Prostate gland (tissue), 2 donors: ENCODE data around the gene NKD2. TPM values are rescaled to one million over a fixed set of nuclear protein-coding genes. Genes with fewer than 3 reads are reported as not detected.

ENCODE experiments used
- DNase-seq: peaks from one replicate; pipeline ENCODE4 v3.0.0-alpha.2; 2019; ENCODE audit warnings: low spot score
- H3K27ac ChIP-seq, 2 donors: fragments of 200-600 bp; sonication (generic); 2 replicates each; pipeline ENCODE4 v1.5.1; 2017 to 2019
- H3K27me3 ChIP-seq: fragments of 200-600 bp; sonication (generic); replicated peaks from 2 replicates; pipeline ENCODE4 v1.5.1; 2019; ENCODE audit not compliant: insufficient read depth
- H3K36me3 ChIP-seq, 2 donors: fragments of 200-600 bp; sonication (generic); 1 replicate in 1 of 2; 2 replicates in 1 of 2; pipeline versions ENCODE4 v1.5.1 to v1.8.1; 2017 to 2019
- H3K4me1 ChIP-seq: fragments of 200-600 bp; sonication (generic); replicated peaks from 2 replicates; pipeline ENCODE4 v1.5.1; 2019
- H3K4me3 ChIP-seq, 2 donors: fragments of 200-600 bp; sonication (generic); 2 replicates each; pipeline ENCODE4 v1.5.1; 2017 to 2019
- H3K9me3 ChIP-seq: fragments of 200-600 bp; sonication (generic); 2 replicates; pipeline ENCODE4 v1.5.1; 2017
- POLR2A ChIP-seq: fragments of 450-650 bp; IDR thresholded peaks from one replicate; pipeline ENCODE4 v1.6.1; 2016; ENCODE audit warnings: antibody characterized with exemption, mild to moderate bottlenecking
- POLR2AphosphoS5 ChIP-seq: sonication (generic); formaldehyde crosslinking; IDR thresholded peaks from one replicate; pipeline ENCODE4 v1.6.1; 2017; ENCODE audit warnings: antibody characterized with exemption
- WGBS: methylation state at CpG from one replicate; pipeline ENCODE4 v1.1.5; 2018; 5-methylcytosine and 5-hydroxymethylcytosine counted together
- intact Hi-C: fragments of 100-400 bp; cut with DNase I; formaldehyde crosslinking; loops from one replicate; pipeline ENCODE4 v1.14.2; 2022
- total RNA-seq, 2 donors: library from RNA; depleted of rRNA; stranded (reverse); fragments of >200 nt; gene quantifications; one replicate each; pipeline ENCODE4 v1.1.0, GENCODE V29; 2016
- TF ChIP-seq, protein P1 (sequence below), 4 experiments: fragments of 200-600 bp in 2 of 4; fragments of 450-650 bp in 2 of 4; sonication (generic) in 2 of 4; IDR thresholded peaks; 1 replicate in 3 of 4; 2 replicates in 1 of 4; pipeline ENCODE4 v1.5.1; 2016 to 2019; ENCODE audit warnings: antibody characterized with exemption in 4 of 4, mild to moderate bottlenecking in 2 of 4, moderate library complexity in 2 of 4

NKD2 gene
- total RNA-seq, 2 donors from 2014 or later = 2.9 to 22.1 TPM

GRCh38 chr5:1035421-1036405, 27.1 kb downstream of the NKD2 start:
- WGBS = 95% methylated on average over 24 of the region's 25 CpGs
- H3K27ac ChIP-seq = no peak overlapping the region
- H3K27me3 ChIP-seq = no peaks in the 10 kb centered on the region
- no peaks in the 10 kb centered on the region for H3K36me3 ChIP-seq
- H3K9me3 ChIP-seq = no peaks in the 10 kb centered on the region
- no peak for DNase-seq
- no peak overlapping the region for H3K4me3 ChIP-seq
- H3K4me1 ChIP-seq = no peaks in the 10 kb centered on the region
- no peak for TF ChIP-seq POLR2AphosphoS5
- TF ChIP-seq, protein P1, sequence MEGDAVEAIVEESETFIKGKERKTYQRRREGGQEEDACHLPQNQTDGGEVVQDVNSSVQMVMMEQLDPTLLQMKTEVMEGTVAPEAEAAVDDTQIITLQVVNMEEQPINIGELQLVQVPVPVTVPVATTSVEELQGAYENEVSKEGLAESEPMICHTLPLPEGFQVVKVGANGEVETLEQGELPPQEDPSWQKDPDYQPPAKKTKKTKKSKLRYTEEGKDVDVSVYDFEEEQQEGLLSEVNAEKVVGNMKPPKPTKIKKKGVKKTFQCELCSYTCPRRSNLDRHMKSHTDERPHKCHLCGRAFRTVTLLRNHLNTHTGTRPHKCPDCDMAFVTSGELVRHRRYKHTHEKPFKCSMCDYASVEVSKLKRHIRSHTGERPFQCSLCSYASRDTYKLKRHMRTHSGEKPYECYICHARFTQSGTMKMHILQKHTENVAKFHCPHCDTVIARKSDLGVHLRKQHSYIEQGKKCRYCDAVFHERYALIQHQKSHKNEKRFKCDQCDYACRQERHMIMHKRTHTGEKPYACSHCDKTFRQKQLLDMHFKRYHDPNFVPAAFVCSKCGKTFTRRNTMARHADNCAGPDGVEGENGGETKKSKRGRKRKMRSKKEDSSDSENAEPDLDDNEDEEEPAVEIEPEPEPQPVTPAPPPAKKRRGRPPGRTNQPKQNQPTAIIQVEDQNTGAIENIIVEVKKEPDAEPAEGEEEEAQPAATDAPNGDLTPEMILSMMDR (IDR thresholded peaks at IDR 0.05) = no peak
- no peak for TF ChIP-seq POLR2A
- intact Hi-C loops = no loop called here

- no peak overlapping the region for H3K4me3 ChIP-seq
- H3K9me3 ChIP-seq = no peaks in the 10 kb centered on the region
- H3K27me3 ChIP-seq = no peaks in the 10 kb centered on the region
- 89% methylated on average over 22 of the region's 22 CpGs for WGBS
- no peaks in the 10 kb centered on the region for H3K36me3 ChIP-seq
- no peak for DNase-seq
- H3K4me1 ChIP-seq = no peaks in the 10 kb centered on the region
- intact Hi-C loops = no loop called here
- H3K27ac ChIP-seq = no peak overlapping the region
- TF ChIP-seq POLR2A (no peak), POLR2AphosphoS5 (no peak)
- TF ChIP-seq, protein P1 (IDR thresholded peaks at IDR 0.05) = no peak
These were observed 28.0 kb downstream of the NKD2 start for GRCh38 chr5:1036504-1037122.

DNA sequence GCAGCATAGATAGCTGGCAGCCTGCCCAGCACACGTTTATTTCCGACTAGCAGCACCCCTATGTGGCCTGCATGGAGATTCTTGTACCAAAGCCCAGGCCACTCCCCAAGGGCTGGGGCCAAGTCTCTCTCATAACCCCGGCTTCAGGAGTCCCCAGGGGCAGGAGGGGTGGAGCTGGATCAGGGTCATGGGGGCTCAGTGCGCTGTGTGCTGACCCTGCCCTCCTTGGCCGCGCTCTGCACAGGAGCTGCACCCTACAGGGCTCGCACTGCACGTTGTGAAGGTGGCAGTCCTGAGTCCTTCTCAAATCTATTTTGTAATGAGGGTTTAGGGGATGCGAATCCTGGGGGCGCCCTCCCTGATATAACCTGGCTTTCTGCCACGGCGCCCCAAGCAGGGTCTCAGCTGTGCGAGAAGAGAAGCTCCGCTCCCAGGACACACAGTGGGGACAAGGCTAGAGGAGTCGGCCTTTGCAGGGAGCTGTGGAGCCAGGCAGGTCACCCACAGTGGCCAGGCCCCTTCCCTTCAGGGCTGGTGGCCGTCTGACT, 28.6 kb downstream of the NKD2 start:
- WGBS = 75% methylated on average over 16 of the region's 16 CpGs
- no peak overlapping the region for H3K27ac ChIP-seq
- H3K4me3 ChIP-seq = no peak overlapping the region
- H3K36me3 ChIP-seq = no peaks in the 10 kb centered on the region
- H3K9me3 ChIP-seq = no peaks in the 10 kb centered on the region
- TF ChIP-seq POLR2AphosphoS5 (no peak), POLR2A (no peak)
- TF ChIP-seq, protein P1 (IDR thresholded peaks at IDR 0.05) = no peak
- no peak for DNase-seq
- no peaks in the 10 kb centered on the region for H3K4me1 ChIP-seq
- no peaks in the 10 kb centered on the region for H3K27me3 ChIP-seq
- intact Hi-C loops = no loop called here

GRCh38 chr5:1037671-1038416, 29.2 kb downstream of the NKD2 start:
- no peak for TF ChIP-seq POLR2A
- TF ChIP-seq POLR2AphosphoS5 = no peak
- TF ChIP-seq, protein P1 (IDR thresholded peaks at IDR 0.05) = no peak
- intact Hi-C loops = no loop called here
- H3K27me3 ChIP-seq = no peaks in the 10 kb centered on the region
- H3K4me3 ChIP-seq = no peak overlapping the region
- H3K36me3 ChIP-seq = no peaks in the 10 kb centered on the region
- H3K27ac ChIP-seq = no peak overlapping the region
- no peaks in the 10 kb centered on the region for H3K4me1 ChIP-seq
- H3K9me3 ChIP-seq = no peaks in the 10 kb centered on the region
- no peak for DNase-seq
- WGBS = 95% methylated on average over 30 of the region's 43 CpGs
